GM03348 (cell line): ENCODE data around the gene RSPH9.
A peak's percentile ranks its signal among the peaks of the same experiment; 100 is the strongest.

Source experiments
- DNase-seq: peaks from one replicate; pipeline ENCODE4 v3.0.0; 2012; ENCODE audit warnings: low spot score

Gene RSPH9

GRCh38 chr6:43644940-43645612, at the start of gene RSPH9:
RSPH9 (plus strand) TSS chr6:43645036; CDS start chr6:43645099, 63 bp downstream.
- DNase-seq, result peak; percentile 79

GRCh38 chr6:43600595-43600994, 44.2 kb upstream of the RSPH9 start:
- DNase-seq, result no peak

- peak; percentile 28 for DNase-seq
These were observed 40.7 kb upstream of the RSPH9 start for GRCh38 chr6:43604174-43604573.

GRCh38 chr6:43606019-43606418, 38.8 kb upstream of the RSPH9 start:
- no peak for DNase-seq

GRCh38 chr6:43608310-43608763, 36.5 kb upstream of the RSPH9 start:
- DNase-seq, result peak; percentile 79

GRCh38 chr6:43608807-43609206, 36.0 kb upstream of the RSPH9 start:
- no peak for DNase-seq

- DNase-seq, result no peak
These were observed 35.4 kb upstream of the RSPH9 start for GRCh38 chr6:43609402-43609801.

GRCh38 chr6:43610431-43610830, 34.4 kb upstream of the RSPH9 start:
- no peak for DNase-seq

GRCh38 chr6:43613721-43614395, 31.0 kb upstream of the RSPH9 start:
- no peak for DNase-seq

GRCh38 chr6:43614396-43614730, 30.5 kb upstream of the RSPH9 start:
- DNase-seq, result no peak

- no peak for DNase-seq
These were observed 27.9 kb upstream of the RSPH9 start for GRCh38 chr6:43616725-43617472.

GRCh38 chr6:43621078-43621835, 23.6 kb upstream of the RSPH9 start:
- no peak for DNase-seq

- DNase-seq, result no peak
These were observed 23.0 kb upstream of the RSPH9 start for GRCh38 chr6:43621836-43622180.

- no peak for DNase-seq
These were observed 22.3 kb upstream of the RSPH9 start for GRCh38 chr6:43622541-43622940.

GRCh38 chr6:43623880-43624785, 20.7 kb upstream of the RSPH9 start:
- DNase-seq, result no peak

- DNase-seq, result no peak
These were observed 20.0 kb upstream of the RSPH9 start for GRCh38 chr6:43624786-43625288.

- DNase-seq, result no peak
These were observed 19.3 kb upstream of the RSPH9 start for GRCh38 chr6:43625393-43625992.

GRCh38 chr6:43627008-43627825, 17.6 kb upstream of the RSPH9 start:
- DNase-seq, result peak; percentile 87

- DNase-seq, result peak; percentile 63
These were observed 16.3 kb upstream of the RSPH9 start for GRCh38 chr6:43628393-43629103.
